HepG2 (cell line): Measurements from ENCODE around the gene GSC2.

Source experiments
- HNF1A ChIP-seq, 2 experiments: sonication (generic) in 1 of 2; formaldehyde crosslinking in 1 of 2; IDR thresholded peaks; 2 replicates each; pipeline versions ENCODE4 v1.4.0 to v1.6.1; 2016 to 2020; ENCODE audit warnings: borderline replicate concordance in 1 of 2, low read depth in 1 of 2, mild to moderate bottlenecking in 1 of 2, missing genetic modification reagents in 1 of 2
- KDM1A ChIP-seq: IDR thresholded peaks from 2 replicates; pipeline ENCODE4 v1.6.1; 2016; ENCODE audit warnings: missing compliant biosample characterization
- POLR2A ChIP-seq, 2 experiments: IDR thresholded peaks; 2 replicates each; pipeline ENCODE4 v1.6.1; 2011; ENCODE audit warnings: low read depth in 2 of 2, low read length in 2 of 2, mild to moderate bottlenecking in 1 of 2, moderate library complexity in 1 of 2; ENCODE audit not compliant: insufficient read depth in 1 of 2
- TRIM22 ChIP-seq: fragments of 450-650 bp; IDR thresholded peaks from 2 replicates; pipeline ENCODE4 v1.6.1; 2017

GRCh38 chr22:19177164-19178064 is 27.3 kb upstream of the GSC2 start:
- no peak for TF ChIP-seq HNF1A (IDR thresholded peaks at IDR 0.05; ENCODE audit: low read depth)
- no peak for TF ChIP-seq HNF1A (CRISPR knock-in tag; IDR thresholded peaks at IDR 0.05; ENCODE audit: borderline replicate concordance)
- TF ChIP-seq KDM1A (CRISPR knock-in tag), result no peak
- 0 out of 4 replicates have a peak, but pooled peaks of 1 of the 2 experiments have one; percentile 37 for TF ChIP-seq POLR2A (IDR thresholded peaks at IDR 0.05; ENCODE audit: insufficient read depth in 1 of 2, low read depth in 2 of 2, low read length in 2 of 2)
- TF ChIP-seq TRIM22, result no peak
